Fibroblast of upper back skin (primary cell): ENCODE results near the gene IKZF1.

Experiments used
- DNase-seq: peaks from one replicate; pipeline ENCODE4 v3.0.0-alpha.2; 2013

IKZF1 gene

DNA sequence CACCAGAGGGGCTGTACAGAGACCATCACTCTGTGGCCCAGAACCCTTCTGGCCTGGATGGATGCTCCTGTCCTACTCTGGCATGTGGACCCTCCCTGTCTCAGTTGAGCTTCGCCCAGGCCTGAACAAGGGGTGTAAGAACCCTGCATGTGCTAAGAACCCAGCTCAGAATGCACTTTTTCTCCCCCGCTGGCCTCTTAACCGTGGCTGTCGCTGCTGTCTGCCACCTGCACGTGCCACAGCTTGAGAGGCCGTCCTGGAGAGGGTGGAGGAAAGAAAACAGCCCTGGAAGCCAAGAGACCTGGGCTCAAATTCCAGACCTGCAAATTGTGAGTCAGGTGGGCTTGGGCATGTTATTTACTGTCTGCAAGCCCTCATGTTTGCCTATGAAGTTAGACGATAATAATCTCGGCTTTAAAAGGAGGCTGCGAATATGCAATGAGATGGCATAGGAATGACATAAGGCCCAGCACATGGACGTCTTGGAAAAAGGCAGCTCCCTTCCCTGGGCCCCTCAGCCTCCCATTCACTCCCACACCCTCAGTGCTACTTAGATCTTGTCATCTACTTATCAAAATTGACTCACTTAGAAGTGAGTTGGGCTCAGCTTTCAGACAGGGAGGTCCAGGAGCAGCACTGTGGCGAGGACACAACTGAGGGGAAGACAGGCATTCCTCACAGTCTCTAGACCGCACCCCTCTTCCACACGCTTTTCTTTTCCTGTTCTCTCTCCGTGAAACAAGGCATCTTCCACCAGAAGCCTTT is 114.2 kb downstream of the IKZF1 start:
- DNase-seq, result no peak

DNA sequence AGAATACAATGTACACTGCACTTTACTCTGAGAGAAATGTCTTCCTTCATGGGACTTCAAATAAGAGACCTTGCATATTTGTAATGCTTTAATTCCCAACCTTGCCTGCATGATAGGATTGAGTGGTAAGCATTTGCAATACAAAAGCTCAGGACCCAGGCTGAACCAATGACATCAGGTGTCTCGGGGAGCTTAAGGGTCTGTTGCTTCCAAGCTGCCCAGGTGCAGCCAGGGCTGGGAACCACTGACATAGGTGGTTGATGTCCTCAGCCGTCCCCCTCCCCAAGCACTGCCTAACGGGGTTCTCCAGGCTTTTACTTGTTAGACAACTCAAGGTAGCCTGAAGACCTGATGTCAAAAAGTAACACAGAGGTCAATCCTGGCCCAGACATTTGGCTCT is 116.5 kb downstream of the IKZF1 start:
- no peak for DNase-seq

DNA sequence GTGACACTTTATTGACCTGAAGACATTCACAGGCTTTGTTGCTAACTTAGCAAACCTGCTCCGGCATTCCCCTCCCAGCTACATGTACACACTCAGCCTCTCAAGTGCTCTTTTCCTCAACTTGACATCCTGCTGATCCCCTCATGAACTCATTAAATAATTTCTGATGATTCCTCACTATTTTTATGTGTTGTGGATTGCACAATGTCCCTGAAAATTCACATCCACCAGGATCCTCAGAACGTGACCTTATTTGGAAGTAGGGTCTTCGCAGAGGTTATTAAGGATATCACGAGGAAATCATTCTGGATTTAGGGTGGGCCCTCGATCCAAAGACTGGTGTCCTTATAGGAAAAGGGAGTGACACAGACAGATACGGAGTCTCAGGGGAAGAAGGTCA is 118.3 kb downstream of the IKZF1 start:
- DNase-seq, result no peak

DNA sequence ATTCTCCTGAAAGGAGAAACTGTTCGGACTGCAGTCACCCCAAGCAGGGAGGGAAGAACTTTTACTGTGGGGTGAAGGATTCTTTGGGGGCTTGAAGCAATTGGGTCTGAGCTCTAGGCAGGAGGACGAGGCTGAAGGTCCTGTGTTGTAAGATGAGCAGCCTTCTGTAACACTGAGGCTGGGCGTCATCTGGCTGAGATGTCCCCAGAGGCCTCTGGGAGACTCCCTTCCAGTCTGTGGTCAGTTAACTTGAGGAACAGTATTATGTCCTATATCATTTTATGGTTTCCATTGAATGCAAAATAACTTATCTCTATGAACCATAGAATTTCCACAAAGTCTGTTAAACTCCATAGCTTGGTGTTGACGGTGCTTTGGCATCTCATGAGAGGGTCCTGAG is 119.3 kb downstream of the IKZF1 start:
- no peak for DNase-seq

DNA sequence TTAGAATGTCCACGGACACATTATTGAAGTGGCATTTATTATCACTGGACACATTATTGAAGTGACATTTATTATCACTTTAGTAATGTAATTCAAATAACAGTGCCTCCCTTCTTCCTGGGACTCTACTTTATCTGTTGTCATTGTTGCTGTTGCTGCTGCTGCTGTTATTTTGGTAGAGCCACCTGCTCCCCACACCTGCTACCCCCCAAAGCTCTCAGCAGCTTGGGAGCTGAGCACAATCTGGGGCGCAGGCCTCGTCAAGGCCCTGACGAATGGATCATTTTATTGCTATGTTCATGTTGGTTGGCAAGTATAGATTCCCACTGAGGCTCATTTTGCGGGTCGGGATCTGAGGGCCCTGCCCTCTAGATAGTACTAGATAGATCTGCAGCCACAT is 120.8 kb downstream of the IKZF1 start:
- DNase-seq, result no peak

DNA sequence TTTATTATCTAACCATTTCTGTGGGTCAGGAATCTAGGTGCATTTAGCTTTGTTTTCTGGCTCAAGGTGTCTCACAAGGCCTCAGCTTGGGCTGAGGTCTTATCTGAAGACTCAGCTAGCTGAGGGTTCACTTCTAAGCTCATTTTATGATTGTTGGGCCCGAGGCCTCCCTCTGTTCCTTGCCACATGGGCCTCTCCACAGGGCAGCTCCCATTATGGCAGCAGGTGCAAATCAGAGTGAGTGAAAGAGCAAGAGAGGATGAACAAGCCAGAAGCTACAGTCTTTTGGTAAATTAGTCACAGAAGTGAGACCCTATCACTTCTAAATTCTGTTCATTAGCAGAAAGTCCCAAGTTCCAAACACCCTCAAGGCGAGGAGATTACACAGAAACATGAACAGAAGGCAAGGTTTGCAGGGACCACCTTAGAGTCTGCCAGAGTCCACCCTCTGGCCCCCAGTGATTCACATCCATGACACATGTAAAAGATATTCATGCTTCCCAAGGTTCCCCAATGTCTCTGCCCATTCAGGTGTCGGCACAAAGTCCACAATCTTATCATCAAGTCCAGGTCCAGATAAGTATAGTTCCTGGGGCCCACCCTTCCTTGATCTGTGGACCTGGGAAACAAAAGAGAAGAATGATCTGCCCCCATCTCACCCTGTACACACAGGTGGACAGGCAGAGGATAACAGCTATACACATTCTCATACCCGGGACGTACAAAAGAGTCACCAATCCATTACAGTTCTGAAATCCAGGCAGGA is 121.9 kb downstream of the IKZF1 start:
- no peak for DNase-seq

- DNase-seq, result no peak
Measured at GRCh38 chr7:50427518-50427917, 123.0 kb downstream of the IKZF1 start.

DNA sequence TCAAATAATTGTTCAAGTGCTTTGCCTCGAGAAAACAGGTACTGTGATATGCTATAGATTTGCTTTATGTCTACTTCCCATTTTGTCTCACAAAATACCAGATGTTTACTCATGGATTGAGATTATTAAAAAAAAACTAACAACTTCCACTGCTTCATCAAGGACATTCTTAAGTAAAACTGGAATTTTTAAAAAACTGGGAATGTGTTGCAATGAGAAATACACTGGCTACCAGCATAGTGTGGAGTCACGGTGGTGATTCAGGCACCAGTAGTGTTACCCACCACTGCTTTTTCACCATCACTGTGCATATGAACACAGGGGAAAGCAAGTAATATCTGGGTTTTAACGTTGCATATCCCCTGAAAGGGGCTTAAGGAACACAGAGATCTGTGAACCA is 124.4 kb downstream of the IKZF1 start:
- no peak for DNase-seq

DNA sequence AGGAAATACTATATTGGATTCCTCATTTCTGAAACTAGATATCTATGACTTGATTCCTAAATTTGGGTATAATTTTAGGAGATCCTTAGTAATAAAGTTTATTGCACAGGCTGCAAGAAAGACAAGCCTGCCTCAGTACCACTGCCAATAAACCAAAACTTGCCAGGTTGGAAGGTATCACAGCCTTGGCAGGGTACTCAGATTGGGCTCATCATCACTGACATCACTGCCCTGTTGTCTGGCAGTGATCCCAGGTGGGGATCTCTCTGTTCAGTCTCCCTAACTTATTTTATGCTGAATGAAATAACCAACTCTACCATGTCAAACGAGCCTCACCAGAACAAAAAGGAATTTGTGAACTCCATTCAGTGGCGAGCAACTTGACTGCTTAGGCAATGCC is 126.8 kb downstream of the IKZF1 start:
- DNase-seq, result no peak

DNA sequence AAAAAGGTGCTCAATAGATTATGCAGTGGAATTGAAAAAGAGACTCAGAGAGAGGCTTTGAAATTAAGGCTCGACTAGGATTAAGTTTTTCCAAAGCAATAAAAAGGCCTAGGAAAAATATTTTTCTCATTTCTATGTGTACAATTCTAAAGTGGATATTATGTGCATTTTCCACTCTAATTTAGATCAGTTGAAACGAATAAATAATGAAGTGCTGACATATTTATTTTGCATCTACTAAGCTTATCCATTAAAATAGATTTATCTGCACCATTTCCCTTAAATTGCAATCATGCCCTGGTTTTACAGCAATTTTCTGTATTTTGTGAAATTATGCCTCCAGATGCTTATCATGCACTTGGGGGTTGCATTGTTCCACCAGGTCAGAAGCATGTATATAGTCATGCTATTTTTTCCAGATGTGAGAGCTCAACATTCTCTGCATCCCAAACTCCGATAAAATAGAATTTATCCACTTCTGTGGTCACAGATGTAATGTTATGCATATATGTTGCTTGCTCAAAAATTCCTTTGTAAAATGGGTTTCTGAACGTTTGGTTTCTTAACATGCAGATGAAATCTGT is 127.3 kb downstream of the IKZF1 start:
- peak; percentile 6 for DNase-seq

- DNase-seq, result peak; percentile 70
Measured at GRCh38 chr7:50436133-50436806, 131.8 kb downstream of the IKZF1 start.

GRCh38 chr7:50446542-50446960 is 142.0 kb downstream of the IKZF1 start:
- peak; percentile 88 for DNase-seq

DNA sequence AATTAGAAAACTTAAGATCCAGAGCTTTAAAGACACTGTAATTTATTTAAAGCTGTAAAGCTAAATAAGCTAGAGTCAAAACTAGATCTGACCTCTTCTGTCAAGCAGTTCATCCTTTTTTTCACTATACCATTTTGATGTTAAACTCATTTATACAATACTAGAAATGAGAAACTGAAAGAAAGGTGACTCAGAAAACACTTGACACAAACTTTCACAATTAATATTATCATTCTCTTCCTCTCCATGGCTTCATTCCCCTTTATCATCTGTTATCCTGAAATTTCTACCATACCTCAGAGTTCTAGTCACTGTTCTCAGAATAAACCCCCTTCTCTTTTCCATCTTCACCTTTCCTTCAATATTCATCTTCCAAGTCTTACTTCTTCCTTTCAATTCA is 144.3 kb downstream of the IKZF1 start:
- DNase-seq, result no peak

- no peak for DNase-seq
Measured at GRCh38 chr7:50449501-50449880, 145.0 kb downstream of the IKZF1 start.

- peak; percentile 70 for DNase-seq
Measured at GRCh38 chr7:50449881-50450589, 145.5 kb downstream of the IKZF1 start, which contains the start of gene FIGNL1. Gene FIGNL1 (minus strand): TSS chr7:50450350. CDS start chr7:50447287, 3,063 bp downstream.

- no peak for DNase-seq
Measured at GRCh38 chr7:50450590-50451032, 146.1 kb downstream of the IKZF1 start.
